GM21786 (cell line): ENCODE data around the gene KIF13A.
"Not testable (repeated sequence)": the region's sequence is repeated elsewhere in the genome, so short reads cannot be mapped to it uniquely, and the experiment has no call there.

Source experiments
- ATAC-seq: cut with Tn5 transposase; IDR thresholded peaks from one replicate; pipeline ENCODE4 v1.9.1; 2021; ENCODE audit not compliant: unreplicated experiment

KIF13A gene

DNA sequence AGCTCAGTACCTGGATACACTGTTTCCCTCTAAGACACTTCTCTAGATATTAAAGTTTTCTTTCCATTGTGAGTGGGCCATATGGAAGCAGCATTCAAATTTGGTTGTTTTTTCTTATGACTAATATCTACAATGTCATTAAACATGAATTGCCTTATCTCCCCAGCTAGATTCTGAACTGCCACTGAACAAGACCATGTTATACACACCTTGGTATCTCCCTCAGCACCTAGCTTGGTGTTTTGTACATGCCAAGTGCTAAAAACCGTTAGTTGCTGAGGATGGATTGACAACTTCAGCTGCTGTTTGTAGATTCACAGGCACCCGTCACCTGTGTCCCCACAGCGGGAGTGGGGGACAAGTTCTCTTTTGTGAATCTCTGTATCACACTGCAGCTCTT is 131.1 kb downstream of the KIF13A start:
- no peak for ATAC-seq

DNA sequence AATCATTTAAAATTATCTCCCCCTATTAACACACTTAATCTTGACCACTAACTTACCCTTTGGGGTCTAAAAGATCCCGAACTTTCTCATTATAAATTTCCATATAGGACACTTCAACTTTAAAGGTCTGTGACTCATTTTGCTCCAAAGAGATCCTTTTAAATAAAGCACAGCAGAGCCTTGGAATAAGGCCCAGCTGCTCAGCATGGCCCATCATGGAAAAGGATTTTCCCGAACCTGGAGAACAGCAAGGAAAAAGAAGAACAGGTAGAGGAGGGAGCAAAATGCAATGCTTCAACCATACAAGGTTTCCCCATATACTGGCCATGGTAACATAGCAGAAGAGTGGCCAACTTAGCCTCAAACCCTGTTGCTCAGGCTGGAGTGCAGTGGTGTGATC is 132.1 kb downstream of the KIF13A start:
- ATAC-seq: no peak

DNA sequence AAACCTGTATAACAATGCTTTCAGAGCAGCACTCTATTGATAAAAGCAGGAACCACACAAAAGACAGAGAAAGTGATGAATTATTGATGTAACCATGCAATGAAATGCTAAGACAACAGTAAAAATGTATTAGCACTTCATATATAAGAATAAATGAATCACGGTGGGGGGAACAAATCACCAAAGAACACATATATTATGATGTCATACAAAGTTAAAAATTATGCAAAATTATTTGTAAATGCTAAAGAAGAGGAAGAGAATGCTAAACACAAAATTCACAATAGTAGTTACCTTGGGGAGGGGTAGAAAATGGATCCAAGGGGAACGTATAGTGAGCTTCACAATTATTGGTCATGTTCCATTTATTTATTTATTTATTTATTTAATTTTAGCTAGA is 133.9 kb downstream of the KIF13A start:
- ATAC-seq: no peak

DNA sequence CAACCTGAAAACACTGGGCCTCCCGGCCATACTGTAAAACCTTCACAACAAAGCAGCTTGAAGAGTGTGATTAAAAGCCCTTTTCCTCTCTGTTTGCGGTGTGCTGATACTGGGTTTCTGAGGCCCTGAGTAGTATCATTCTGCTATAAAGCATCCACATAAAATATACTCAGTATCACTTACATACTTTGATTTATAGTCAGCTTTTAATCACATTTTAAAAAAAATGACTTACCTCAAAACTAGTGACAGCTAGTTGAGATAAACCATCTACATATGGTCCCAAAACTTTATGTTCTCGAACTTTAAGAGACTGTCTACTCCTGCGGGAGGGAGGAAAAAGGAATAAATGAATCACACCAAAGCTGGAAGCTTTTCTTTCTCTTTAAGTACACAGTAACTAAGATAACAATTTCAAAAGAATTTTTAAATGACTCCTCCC is 135.7 kb downstream of the KIF13A start:
- ATAC-seq: no peak

DNA sequence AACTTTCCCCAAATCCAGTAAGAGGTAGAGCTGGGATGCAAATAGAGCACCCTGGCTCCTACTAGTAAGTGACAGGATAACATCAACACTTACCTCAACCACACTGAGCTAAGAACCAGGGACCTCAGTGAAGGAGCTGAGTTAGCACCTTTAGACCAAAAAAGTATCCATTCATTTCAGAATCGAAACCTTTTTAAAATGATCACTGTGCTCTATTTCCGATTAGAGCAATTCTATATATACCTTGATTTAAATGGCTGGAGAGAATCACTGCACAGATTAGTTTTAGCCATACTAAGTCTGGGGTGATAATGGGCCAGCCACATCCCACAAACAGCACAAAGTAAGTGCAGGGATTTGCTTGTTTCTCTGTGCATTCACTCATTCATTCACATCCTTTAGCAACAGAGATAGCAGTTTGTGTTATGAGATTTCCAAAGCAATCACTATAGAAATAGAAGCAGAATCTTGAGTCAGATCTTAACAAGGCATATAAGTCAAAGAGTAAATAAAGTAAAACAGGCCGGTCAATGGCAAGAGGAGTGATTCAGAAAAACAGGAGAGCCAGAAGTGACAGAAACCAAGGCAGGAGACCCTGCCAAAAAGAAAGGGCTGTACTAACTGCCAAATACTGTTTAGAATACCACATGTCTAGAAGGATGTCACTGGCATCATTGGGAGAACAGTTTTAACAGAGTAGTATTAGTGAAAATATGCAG is 136.3 kb downstream of the KIF13A start:
- no peak for ATAC-seq

DNA sequence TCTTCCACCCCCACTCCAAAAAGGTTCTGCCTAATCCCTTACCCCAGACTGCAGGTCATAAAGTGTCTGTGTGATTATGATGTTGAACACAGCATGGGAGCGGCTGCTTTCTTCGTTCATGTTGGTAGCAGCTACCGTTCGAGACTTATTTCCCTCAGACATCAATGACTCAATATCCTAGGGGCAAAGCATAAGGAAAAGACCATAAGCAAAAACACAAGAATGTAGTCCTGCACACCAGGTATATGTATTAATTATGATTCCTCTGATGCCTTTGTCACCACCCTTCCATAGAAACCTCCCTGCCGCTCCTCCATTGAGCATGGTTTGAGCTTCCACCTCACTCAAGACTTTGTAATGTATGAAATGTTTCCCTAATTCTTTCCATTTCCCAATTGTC is 137.2 kb downstream of the KIF13A start:
- ATAC-seq: no peak

DNA sequence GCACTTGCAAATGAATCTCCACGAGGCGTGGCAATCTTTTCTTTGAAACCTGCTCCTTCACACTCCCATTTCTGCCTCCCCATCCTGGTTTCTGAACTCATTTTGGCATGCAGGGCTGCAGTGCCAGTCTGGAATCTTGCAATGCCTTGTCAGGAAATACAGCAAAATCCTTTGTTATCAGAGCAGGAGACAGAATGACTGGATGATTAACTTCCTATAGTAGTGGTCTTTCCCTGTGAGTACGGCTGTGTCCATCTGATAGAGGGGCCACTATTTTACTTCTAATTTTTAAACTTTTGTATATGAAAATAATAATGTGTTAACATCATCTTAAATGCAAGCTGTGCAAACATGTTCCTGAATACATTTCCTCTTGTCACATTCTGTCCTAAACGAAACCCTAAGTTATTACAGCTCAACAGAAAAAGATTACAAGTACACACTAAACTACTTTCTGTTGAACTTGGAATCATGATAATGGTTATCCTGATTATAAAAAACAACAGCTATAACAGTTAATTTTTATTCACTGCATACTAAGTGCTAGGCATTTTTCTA is 140.2 kb downstream of the KIF13A start:
- no peak for ATAC-seq

DNA sequence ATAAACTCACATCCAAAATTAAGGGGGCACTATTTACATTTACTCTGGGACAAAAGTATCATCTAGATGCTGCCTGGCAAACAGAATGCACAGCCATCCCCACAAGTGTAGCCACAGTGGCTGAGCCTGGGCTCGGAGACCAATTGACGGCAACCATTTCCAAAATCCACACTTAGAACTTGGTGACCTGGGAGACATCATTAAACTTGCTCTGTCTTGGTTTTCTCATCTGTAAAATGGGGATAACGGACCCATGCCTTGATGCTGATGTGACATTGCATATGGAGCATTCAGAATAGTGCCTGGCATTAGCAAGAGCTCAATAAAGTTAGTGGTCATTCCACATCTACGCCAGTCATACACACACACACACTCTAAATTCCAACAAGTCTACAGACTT is 140.7 kb downstream of the KIF13A start:
- no peak for ATAC-seq

DNA sequence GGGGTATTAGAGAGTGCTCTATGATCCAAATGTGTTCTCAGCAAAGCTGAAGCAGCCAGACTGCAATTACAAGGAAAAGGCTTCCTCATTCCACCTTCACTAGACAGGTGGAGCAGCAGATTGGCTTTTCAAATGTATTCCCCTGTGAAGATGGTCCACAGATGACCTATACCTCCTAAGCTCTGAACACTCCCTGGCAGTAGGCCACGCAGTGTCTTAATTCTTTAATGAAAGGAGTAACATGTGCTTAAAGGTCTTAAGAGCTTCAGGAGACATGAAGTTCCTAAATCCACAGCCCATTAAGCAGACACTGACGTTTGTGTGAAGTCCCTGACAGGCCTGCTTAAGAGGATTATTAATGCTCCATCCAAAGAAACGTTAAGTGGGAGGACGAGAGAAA is 141.8 kb downstream of the KIF13A start:
- no peak for ATAC-seq

DNA sequence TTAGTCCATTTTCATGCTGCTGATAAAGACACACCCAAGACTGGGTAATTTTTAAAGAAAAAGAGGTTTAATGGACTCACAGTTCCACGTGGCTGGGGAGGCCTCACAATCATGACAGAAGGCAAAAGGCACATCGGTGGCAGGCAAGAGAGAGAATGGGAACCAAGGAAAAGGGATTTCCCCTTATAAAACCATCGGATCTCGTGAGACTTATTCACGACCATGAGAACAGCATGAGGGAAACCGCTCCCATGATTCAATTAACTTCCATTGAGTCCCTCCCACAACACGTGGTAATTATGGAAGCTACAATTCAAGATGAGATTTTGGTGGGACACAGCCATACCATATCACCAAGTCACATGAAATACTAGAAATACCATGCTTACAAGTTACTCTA is 142.5 kb downstream of the KIF13A start:
- not testable (repeated sequence) for ATAC-seq

DNA sequence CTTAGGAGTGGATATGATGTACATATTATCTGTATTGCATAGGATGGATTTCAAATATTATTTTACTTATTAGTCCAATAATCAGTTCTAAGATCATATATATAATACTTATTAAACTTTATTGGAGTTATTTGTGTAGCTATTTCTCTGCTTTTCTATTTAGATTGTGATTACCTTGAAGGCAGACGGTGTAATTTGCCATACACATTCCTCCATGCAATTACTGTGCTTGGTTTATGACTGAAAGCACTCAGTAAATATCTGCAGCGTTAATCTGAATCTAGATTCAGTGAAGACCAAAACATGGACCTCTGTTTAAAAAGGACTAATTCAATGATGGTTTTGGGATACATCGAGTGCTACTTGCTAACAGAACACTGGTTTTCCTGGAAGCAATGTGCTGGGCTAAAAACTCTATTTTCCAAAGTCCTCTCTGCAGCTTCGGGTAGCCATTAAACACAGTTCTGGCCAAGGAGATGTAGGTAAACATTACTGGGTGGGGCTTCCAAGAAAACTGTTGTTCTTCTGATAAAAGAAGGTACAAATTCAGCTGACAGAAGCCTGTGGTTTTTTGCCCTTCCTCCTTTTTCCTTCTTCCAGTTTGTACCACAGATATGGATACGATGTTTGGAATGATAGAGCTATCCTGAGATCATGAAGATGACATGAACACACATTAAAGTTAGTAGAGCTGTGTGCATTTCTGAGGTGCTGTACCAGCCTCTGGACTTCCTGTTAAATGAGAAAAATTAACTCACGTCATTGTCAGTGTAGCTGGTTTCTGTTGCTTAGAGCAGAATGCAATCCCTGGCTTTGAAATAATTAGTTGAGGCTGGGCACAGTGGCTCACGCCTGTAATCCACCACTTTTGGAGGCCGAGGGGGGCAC is 144.3 kb downstream of the KIF13A start:
- no peak for ATAC-seq

DNA sequence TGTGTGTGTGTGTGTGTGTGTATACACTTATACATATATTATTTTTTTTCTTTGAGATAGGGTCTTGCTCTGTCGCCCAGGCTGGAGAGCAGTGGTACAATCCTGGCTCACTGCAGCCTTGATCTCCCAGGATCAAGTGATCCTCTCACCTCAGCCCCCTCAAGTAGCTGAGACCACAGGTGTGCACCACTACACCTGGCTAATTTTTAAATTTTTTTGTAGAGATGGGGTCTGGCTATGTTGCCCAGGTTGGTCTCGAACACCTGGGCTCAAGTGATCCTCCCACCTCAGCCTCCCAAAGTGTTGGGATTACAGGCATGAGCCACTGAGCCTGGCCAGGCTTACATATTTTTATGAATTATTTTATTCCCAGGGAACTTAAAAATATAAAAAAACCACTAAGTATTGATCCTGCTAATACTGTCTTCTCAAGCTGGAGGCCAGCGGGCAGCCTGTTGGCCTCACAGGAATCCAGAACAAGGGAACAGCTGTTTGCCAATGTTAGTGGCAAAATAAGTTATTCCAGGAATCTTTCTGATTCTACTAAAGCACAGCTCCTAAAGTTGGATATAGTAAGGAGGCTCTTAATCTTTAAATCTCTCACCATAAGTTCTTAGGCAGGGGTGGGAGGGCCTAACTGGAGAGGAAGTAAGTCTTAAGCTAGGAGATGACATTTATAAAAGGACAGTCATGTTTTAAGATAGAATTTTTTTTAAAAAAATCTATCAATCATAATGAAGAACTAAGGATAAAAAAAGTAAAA is 145.2 kb downstream of the KIF13A start:
- ATAC-seq: no peak

DNA sequence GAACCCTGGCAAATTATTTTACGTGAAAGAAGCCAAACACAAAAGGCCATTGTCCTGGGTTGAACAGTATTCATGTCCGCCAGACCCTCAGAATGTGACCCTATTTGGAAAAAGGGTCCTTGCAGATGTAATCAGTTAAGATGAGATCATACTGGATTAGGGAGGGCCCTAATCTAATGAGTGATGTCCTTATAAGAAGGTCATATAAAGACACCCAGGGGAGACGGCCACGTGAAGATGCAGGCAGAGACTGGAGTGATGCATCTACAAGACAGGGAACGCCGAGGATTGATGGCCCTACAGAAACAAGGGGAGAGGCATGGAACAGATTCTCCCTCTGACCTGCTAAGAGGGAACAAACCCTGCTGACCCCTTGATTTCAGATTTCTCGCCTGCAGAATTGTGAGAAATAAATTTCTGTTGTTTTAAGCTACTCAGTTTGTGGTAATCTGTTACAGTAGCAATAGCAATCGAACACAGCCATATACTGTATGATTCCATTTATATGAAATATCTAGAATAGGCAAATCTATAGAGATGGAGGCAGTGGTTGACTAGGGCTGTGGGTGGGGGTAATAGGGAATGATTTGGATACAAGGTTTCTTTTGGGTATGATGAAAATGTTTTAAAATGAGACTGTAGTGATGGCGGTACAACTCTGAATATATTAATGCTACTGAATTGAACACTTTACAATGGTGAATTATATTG is 147.8 kb downstream of the KIF13A start:
- no peak for ATAC-seq

DNA sequence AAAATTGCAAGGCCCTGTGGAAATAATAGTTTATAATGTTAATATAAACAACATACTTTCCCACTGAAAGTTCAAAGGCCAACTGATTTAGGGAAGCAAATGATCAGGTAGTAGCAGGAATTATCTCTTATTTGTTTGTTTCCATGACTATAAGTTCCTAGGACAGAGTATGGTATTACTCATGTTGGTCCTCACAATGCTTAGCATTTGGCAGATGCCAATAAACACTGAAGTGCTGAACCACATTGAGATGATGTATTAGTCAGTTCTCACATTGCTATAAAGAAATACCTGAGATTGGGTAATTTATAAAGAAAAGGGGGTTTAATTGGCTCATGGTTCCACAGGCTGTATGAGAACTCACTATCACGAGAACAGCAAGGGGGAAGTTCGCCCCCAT is 151.1 kb downstream of the KIF13A start:
- ATAC-seq: no peak

DNA sequence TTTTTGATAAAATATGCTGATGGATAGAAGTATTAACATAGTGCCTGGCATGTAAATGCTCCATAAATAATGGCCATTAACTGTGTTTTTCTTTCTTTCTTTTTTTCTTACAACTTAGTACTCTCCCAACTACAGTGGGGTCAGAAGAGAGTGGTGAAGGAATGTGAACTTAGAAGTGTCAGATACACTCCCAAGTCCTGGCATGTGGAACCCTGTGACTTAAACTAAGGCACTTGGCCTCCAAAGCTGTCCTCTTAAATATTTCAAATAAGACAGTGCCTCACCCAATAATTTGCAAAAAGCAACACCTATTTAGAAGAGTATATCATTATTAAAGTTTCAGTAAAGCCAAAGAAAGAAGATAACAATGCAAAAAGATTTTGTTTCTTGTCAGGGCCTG is 151.7 kb downstream of the KIF13A start:
- ATAC-seq: no peak

DNA sequence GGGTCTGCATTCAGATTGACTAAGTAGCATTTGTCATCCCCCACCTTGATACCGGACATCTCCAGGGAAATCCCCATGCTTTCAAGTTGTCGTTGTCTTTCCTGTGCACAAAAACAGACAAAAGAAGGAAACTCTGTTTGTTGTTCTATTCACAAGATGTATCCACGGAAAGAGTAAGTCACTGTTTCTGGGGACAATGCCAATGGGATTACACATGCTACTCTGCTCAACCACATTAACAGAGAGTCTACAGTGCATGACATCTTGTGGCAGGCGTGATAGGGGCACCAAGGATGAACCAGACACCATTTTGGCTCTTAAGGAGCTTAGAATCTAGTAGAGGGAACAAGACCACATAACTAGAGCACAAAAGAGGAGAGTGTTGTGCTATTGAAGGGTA is 156.3 kb downstream of the KIF13A start:
- no peak for ATAC-seq

DNA sequence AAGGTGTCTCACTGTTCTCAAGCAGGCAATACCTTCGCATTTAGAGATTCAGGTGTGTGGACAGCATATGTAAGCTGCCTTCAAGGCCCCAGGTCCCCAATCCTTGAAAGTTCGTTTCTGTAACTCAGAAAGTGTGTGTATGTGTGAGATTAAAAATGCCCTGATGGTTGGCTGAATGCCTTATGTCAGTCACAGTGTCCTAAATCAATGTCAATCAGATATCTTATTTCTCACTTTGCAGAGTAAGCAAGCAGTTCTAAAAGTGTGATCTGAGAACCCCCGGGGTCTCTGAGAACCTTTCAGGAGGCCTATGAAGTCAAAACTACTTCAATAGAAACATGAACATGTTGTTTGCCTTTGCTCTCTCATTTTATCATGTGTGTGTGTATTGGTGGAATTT is 157.5 kb downstream of the KIF13A start:
- no peak for ATAC-seq

DNA sequence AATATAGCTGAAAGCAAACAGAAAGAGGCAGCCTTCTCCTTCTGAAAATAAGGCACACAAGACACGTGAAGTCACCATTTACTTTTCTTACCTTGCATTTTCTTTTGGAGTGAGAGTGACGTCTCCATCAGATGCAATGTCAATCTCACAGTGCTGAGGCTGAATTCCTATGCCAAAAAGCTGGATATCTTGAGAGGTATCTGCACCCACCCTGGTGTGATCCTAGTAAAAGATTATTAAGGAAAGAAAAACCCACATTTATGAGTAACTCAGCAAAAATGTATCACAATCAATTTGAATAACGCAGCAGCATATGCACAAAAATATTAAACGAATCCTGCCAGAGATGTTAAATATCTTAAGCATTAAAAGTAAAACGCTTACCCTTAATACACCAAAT is 159.3 kb downstream of the KIF13A start:
- no peak for ATAC-seq

DNA sequence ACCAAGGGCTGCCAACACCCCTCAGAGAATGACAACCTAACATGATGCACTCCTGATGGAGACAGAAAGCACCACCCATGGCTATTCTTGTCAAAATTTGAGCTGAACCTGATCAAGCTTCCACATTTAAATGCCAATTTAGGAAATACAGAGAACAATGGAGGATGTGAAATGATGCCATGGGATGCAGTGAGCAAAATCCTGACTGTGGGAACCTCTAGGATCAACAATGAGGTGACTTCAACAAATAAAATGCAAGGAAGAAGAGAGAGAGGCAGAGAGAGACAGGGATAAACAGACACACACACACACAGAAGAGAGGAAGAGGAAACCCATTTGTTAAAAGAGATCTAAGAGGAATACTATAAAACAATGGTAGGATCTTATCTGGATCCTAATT is 161.1 kb downstream of the KIF13A start:
- ATAC-seq: no peak

DNA sequence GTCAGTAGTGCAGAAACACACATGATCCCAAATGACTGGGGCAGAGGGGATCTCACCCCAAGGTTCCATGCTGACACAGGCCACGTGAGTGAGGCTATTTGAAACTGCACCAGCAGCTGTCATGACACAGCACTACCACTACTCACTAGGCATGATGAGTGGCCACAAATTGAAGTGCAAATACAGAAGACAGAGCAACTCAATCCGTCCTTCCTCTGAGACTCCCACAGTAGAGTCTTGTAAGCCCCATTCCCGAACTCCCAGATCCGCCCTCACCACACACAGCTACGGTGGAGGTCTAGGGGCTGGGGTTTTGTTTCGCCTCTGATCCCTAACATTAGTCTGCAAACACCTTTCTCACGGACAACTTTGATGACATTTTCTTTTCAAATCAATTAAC is 167.4 kb downstream of the KIF13A start:
- no peak for ATAC-seq

DNA sequence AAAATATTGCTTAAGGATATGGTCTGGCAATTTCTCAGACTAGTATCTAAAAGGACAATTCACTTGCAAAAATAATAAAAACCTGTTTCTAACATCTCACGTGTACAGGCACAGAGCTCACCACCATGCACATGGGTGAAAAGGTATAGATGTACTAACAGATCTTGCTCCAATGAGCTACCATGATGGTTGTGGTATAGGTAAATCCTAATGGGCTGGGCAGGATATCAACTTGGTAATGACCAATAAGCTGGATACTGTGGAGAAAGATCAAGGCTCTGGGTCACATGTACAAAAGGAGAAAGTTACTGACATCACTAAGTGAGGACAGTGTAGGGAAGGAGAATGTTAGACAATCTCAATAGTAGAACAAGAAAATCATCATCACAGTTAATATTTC is 169.7 kb downstream of the KIF13A start:
- no peak for ATAC-seq
